Thoracic aorta (tissue), 2 donors: ENCODE data around the gene GOLGA8K. TPM values are rescaled to one million over a fixed set of nuclear protein-coding genes. Genes with fewer than 3 reads are reported as not detected.
"Not testable (repeated sequence)": the region's sequence is repeated elsewhere in the genome, so short reads cannot be mapped to it uniquely, and the experiment has no call there.

Experiments
- ATAC-seq: fragments of 150-250 bp; one replicate; pipeline ENCODE4 v1.8.0; 2017; ENCODE audit warnings: low read depth; ENCODE audit not compliant: insufficient number of reproducible peaks, low FRiP score
- DNase-seq: peaks from one replicate; pipeline ENCODE4 v3.0.0-alpha.2; 2020; ENCODE audit warnings: low spot score
- H3K27ac ChIP-seq, 2 donors: fragments of 200-600 bp; sonication (generic); 1 replicate in 1 of 2; 2 replicates in 1 of 2; pipeline ENCODE4 v1.5.1; 2016; ENCODE audit warnings: mild to moderate bottlenecking in 2 of 2, moderate library complexity in 2 of 2
- H3K27me3 ChIP-seq: fragments of 200-600 bp; sonication (generic); replicated peaks from 2 replicates; pipeline ENCODE4 v1.6.0; 2016; ENCODE audit warnings: mild to moderate bottlenecking; ENCODE audit not compliant: insufficient read depth
- H3K36me3 ChIP-seq: fragments of 200-600 bp; sonication (generic); one replicate; pipeline ENCODE4 v1.5.1; 2016
- H3K4me1 ChIP-seq, 2 donors: fragments of 200-600 bp; sonication (generic); 1 replicate in 1 of 2; 2 replicates in 1 of 2; pipeline versions ENCODE4 v1.5.1 to v1.6.0; 2016; ENCODE audit warnings: low read depth in 2 of 2, mild to moderate bottlenecking in 1 of 2; ENCODE audit not compliant: control insufficient read depth in 1 of 2
- H3K4me3 ChIP-seq: fragments of 200-600 bp; sonication (generic); 2 replicates; pipeline ENCODE4 v1.5.1; 2016; ENCODE audit warnings: mild to moderate bottlenecking
- H3K9me3 ChIP-seq: fragments of 200-600 bp; sonication (generic); 2 replicates; pipeline ENCODE4 v1.5.1; 2016
- CTCF ChIP-seq: fragments of 200-600 bp; sonication (generic); IDR thresholded peaks from one replicate; pipeline ENCODE4 v1.5.1; 2019; ENCODE audit warnings: antibody characterized with exemption
- total RNA-seq, 2 donors: library from RNA; depleted of rRNA; stranded (reverse); fragments of >200 nt; gene quantifications; one replicate each; pipeline versions ENCODE4 v1.1.0 to v1.2.3, GENCODE V29; 2016

GOLGA8K gene
- total RNA-seq: under 1 TPM in 1 of 2 donors, not detected in 1; 0.41 TPM

GRCh38 chr15:32403192-32403591, at the start of gene GOLGA8K:
Gene GOLGA8K, minus strand, starts transcription at chr15:32403292. Its CDS starts 98 bp downstream, at chr15:32403194.
- H3K9me3 ChIP-seq, H3K36me3 ChIP-seq, H3K4me1 ChIP-seq, H3K27ac ChIP-seq, ATAC-seq, H3K4me3 ChIP-seq, DNase-seq, H3K27me3 ChIP-seq: not testable (repeated sequence)

GRCh38 chr15:32440445-32440977, 37.4 kb upstream of the GOLGA8K start:
- not testable (repeated sequence) for H3K36me3 ChIP-seq, H3K4me3 ChIP-seq, H3K4me1 ChIP-seq, H3K27ac ChIP-seq, H3K27me3 ChIP-seq, DNase-seq, H3K9me3 ChIP-seq, ATAC-seq
- peak; percentile 22 for TF ChIP-seq CTCF

GRCh38 chr15:32434102-32434963, 31.2 kb upstream of the GOLGA8K start:
- DNase-seq, H3K4me3 ChIP-seq, H3K27ac ChIP-seq, H3K9me3 ChIP-seq, H3K4me1 ChIP-seq, H3K27me3 ChIP-seq, H3K36me3 ChIP-seq: not testable (repeated sequence)
- peak; percentile 73 for ATAC-seq

- H3K27ac ChIP-seq, ATAC-seq, H3K27me3 ChIP-seq, H3K4me1 ChIP-seq, DNase-seq, H3K4me3 ChIP-seq, H3K36me3 ChIP-seq, H3K9me3 ChIP-seq: not testable (repeated sequence)
These were observed 24.5 kb upstream of the GOLGA8K start for GRCh38 chr15:32427635-32428034.

- not testable (repeated sequence) for ATAC-seq, H3K4me1 ChIP-seq, H3K9me3 ChIP-seq, H3K27me3 ChIP-seq, DNase-seq, H3K36me3 ChIP-seq, H3K4me3 ChIP-seq
- H3K27ac ChIP-seq: peak overlapping the region in 1 of 2 donors; percentile 35
These were observed 23.4 kb upstream of the GOLGA8K start for GRCh38 chr15:32426511-32426910.

- DNase-seq, ATAC-seq: not testable (repeated sequence)
- peak; percentile 42 for TF ChIP-seq CTCF
These were observed 4.8 kb upstream of the GOLGA8K start for GRCh38 chr15:32407903-32408302.

GRCh38 chr15:32396522-32396921, 6.6 kb downstream of the GOLGA8K start:
- not testable (repeated sequence) for DNase-seq

More at GRCh38 chr15:32407903-32408302, 4.8 kb upstream of the GOLGA8K start:
- H3K9me3 ChIP-seq, H3K36me3 ChIP-seq, H3K4me3 ChIP-seq, H3K27ac ChIP-seq, H3K4me1 ChIP-seq, H3K27me3 ChIP-seq: not testable (repeated sequence)

GRCh38 chr15:32394745-32395144, 8.3 kb downstream of the GOLGA8K start:
- not testable (repeated sequence) for H3K36me3 ChIP-seq, H3K4me1 ChIP-seq, H3K9me3 ChIP-seq, H3K4me3 ChIP-seq, H3K27me3 ChIP-seq, H3K27ac ChIP-seq, DNase-seq, ATAC-seq

More at GRCh38 chr15:32396522-32396921, 6.6 kb downstream of the GOLGA8K start:
- H3K27ac ChIP-seq, H3K9me3 ChIP-seq, ATAC-seq, H3K4me1 ChIP-seq, H3K36me3 ChIP-seq, H3K4me3 ChIP-seq, H3K27me3 ChIP-seq: not testable (repeated sequence)

GRCh38 chr15:32388050-32388648, 14.9 kb downstream of the GOLGA8K start:
- H3K9me3 ChIP-seq, H3K4me1 ChIP-seq, H3K4me3 ChIP-seq, ATAC-seq, H3K27me3 ChIP-seq, DNase-seq, H3K27ac ChIP-seq, H3K36me3 ChIP-seq: not testable (repeated sequence)

- not testable (repeated sequence) for H3K27me3 ChIP-seq, H3K36me3 ChIP-seq, ATAC-seq, H3K4me3 ChIP-seq, H3K4me1 ChIP-seq, H3K9me3 ChIP-seq, H3K27ac ChIP-seq, DNase-seq
These were observed 17.1 kb downstream of the GOLGA8K start for GRCh38 chr15:32385823-32386495.
